A673 (cell line): ENCODE data around the gene BCAR3.

Experiments used
- EZH2 ChIP-seq: fragments of 200-600 bp; sonication (generic); IDR thresholded peaks from 2 replicates; pipeline ENCODE4 v1.6.1; 2017; ENCODE audit warnings: borderline replicate concordance, low read depth, mild to moderate bottlenecking, mixed read lengths, antibody characterized with exemption, low read length; ENCODE audit not compliant: poor library complexity, severe bottlenecking
- TF ChIP-seq, protein P1 (sequence below): fragments of 300-800, 200-600 bp; sonication (generic); conservative IDR thresholded peaks from 2 replicates; pipeline ENCODE4 v1.5.1; 2017; ENCODE audit warnings: low read depth, mild to moderate bottlenecking, antibody characterized with exemption, low read length, moderate library complexity, mixed read lengths

DNA sequence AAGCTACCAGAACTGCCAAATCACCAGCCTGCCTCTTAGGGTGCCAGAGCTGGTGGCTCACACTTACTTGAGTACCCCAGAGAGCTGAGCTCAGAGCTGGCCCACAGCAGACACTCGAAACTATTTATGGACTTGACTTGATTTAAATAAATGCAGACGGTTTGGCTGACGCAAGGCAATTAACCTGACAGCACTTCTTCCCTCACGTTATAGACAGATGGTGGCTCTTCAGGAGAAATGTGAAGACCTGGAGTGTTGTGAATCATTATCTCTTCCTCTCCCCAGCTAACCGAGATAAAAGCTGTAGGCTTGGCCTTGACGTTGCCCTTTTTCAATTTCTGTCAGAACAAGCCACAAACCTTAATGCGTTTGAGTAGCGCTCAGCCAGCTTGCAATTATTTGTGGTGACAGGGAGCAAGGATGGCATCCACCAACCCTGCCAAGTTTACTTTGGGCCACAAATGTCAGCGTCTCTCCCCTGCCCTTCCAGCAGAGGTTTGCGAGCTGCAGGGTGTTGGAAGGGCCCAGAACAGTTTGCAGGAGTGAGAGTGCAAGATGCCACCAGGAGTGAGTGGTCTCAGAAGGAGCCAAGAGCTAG lies 34.0 kb upstream of the BCAR3 start:
- TF ChIP-seq, protein P1, sequence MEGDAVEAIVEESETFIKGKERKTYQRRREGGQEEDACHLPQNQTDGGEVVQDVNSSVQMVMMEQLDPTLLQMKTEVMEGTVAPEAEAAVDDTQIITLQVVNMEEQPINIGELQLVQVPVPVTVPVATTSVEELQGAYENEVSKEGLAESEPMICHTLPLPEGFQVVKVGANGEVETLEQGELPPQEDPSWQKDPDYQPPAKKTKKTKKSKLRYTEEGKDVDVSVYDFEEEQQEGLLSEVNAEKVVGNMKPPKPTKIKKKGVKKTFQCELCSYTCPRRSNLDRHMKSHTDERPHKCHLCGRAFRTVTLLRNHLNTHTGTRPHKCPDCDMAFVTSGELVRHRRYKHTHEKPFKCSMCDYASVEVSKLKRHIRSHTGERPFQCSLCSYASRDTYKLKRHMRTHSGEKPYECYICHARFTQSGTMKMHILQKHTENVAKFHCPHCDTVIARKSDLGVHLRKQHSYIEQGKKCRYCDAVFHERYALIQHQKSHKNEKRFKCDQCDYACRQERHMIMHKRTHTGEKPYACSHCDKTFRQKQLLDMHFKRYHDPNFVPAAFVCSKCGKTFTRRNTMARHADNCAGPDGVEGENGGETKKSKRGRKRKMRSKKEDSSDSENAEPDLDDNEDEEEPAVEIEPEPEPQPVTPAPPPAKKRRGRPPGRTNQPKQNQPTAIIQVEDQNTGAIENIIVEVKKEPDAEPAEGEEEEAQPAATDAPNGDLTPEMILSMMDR = no peak
- no peak for TF ChIP-seq EZH2
